ENCODE measurements around the gene CCDC171. TPM values are rescaled to one million over a fixed set of nuclear protein-coding genes. Genes with fewer than 3 reads are reported as not detected.

Gene CCDC171
- total RNA-seq, 4 donors from 2014 or later = 1.3 to 1.7 (median 1.4) TPM

DNA sequence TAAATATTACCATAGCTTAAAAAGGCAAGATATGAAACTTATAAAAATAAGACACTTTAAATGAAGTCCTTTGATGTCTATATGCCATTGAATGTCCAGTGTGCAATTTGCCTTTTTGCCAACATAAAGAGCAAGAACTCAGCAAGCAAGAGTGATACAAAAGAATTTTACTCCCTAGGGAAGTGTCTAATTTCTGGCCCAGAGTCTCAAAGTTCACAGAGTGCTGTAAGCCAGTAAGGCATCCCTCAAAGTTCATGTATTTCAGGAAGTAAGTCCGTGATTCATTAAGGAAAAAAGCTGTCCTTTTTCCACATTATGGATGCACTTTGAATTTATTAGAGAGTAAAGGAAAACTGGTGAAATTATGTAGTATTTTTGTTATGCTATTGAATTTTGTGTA, 185.2 kb downstream of the CCDC171 start:
- Histone ChIP-seq H3K36me3 (no peaks in the 10 kb centered on the region), H3K4me3 (no peak overlapping the region), H3K4me1 (peaks cover 0 to 10% (median 7%) of the 10 kb centered on the region in 4 donors), H3K27me3 (no peaks in the 10 kb centered on the region), H3K27ac (replicated peaks in 1 of 4) (no peak overlapping the region), H3K9me3 (no peaks in the 10 kb centered on the region)
- TF ChIP-seq POLR2AphosphoS5 (IDR thresholded peaks at IDR 0.05) (no peak), POLR2A (IDR thresholded peaks at IDR 0.05; ENCODE audit: low read depth) (no peak), EP300 (IDR thresholded peaks at IDR 0.05) (no peak)
- TF ChIP-seq, protein P1, sequence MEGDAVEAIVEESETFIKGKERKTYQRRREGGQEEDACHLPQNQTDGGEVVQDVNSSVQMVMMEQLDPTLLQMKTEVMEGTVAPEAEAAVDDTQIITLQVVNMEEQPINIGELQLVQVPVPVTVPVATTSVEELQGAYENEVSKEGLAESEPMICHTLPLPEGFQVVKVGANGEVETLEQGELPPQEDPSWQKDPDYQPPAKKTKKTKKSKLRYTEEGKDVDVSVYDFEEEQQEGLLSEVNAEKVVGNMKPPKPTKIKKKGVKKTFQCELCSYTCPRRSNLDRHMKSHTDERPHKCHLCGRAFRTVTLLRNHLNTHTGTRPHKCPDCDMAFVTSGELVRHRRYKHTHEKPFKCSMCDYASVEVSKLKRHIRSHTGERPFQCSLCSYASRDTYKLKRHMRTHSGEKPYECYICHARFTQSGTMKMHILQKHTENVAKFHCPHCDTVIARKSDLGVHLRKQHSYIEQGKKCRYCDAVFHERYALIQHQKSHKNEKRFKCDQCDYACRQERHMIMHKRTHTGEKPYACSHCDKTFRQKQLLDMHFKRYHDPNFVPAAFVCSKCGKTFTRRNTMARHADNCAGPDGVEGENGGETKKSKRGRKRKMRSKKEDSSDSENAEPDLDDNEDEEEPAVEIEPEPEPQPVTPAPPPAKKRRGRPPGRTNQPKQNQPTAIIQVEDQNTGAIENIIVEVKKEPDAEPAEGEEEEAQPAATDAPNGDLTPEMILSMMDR (IDR thresholded peaks at IDR 0.05) = no peak
- WGBS = 55% methylated on average over 1 of the region's 1 CpG
- intact Hi-C loops (cut with DNase I) = no loop called here
- DNase-seq (ENCODE audit: extremely low spot score) = no peak

DNA sequence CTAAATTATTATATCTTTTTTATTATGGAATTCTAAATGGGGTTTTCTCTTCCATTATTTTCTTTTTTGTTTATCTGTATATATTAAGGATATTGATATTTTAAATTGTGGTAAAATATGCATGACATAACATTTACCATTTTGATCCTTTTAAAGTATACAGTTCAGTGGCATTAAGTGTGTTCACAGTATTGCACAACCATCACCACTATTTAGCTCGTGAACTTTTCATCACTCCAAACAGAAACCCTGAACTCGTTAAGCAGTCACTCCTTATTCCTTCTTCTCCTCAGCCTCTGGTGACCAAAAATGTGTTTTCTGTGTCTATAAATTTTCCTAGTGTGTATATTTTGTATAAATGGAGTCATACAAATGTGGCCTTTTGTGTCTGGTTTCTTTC, 188.2 kb downstream of the CCDC171 start:
- 39% methylated on average over 2 of the region's 2 CpGs for WGBS
- H3K4me1 ChIP-seq = no peaks in the 10 kb centered on the region
- no peaks in the 10 kb centered on the region for H3K36me3 ChIP-seq
- H3K4me3 ChIP-seq = no peak overlapping the region
- no peak overlapping the region for H3K27ac ChIP-seq (replicated peaks in 1 of 4)
- DNase-seq (ENCODE audit: extremely low spot score) = no peak
- no peaks in the 10 kb centered on the region for H3K27me3 ChIP-seq
- no peaks in the 10 kb centered on the region for H3K9me3 ChIP-seq
- intact Hi-C loops (cut with DNase I) = no loop called here
- TF ChIP-seq, protein P1 (IDR thresholded peaks at IDR 0.05) = no peak
- TF ChIP-seq EP300 (IDR thresholded peaks at IDR 0.05) = no peak
- TF ChIP-seq POLR2AphosphoS5 (IDR thresholded peaks at IDR 0.05) = no peak
- TF ChIP-seq POLR2A (IDR thresholded peaks at IDR 0.05; ENCODE audit: low read depth) = no peak

DNA sequence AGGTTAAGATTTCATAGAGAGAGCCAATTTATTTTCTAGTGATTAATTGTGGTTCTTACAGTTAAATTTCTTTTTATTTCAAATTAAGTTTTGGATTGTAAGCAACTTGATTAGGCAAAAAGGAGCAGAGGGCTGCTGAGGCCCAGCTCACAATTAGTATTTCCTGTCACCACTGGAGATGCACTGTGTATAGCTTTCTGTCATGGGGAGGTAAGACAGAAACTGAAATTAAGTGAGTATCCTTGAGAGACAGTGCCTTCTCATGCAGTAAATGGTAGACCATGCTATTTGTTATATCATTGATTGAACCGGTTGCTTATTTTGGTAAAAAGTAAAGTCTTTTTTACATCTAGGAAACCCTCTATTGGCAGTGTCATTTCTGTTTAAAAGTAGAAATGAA, 190.7 kb downstream of the CCDC171 start:
- H3K36me3 ChIP-seq = peaks cover 0 to 7% (median 0%) of the 10 kb centered on the region in 4 donors
- H3K9me3 ChIP-seq = no peaks in the 10 kb centered on the region
- 78% methylated on average over 1 of the region's 1 CpG for WGBS
- H3K27ac ChIP-seq (replicated peaks in 1 of 4) = no peak overlapping the region
- no peak for TF ChIP-seq EP300 (IDR thresholded peaks at IDR 0.05)
- no peak for TF ChIP-seq POLR2AphosphoS5 (IDR thresholded peaks at IDR 0.05)
- TF ChIP-seq, protein P1 (IDR thresholded peaks at IDR 0.05) = no peak
- TF ChIP-seq POLR2A (IDR thresholded peaks at IDR 0.05; ENCODE audit: low read depth) = no peak
- intact Hi-C loops (cut with DNase I) = no loop called here
- H3K4me1 ChIP-seq = no peaks in the 10 kb centered on the region
- no peak for DNase-seq (ENCODE audit: extremely low spot score)
- no peak overlapping the region for H3K4me3 ChIP-seq
- no peaks in the 10 kb centered on the region for H3K27me3 ChIP-seq

DNA sequence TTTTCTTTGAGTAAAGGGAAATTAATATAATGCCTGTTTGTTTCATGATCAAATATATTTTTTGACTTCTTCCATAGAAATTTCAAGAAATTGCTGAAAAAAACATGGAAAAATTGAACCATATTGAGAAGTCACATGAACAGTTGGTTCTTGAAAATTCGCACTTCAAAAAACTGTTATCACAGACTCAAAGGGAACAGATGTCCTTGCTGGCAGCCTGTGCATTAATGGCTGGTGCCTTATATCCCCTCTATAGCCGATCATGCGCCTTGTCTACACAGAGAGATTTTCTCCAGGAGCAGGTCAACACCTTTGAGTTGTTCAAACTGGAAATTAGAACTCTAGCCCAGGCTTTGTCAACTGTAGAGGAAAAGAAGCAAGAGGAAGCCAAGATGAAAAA, 191.4 kb downstream of the CCDC171 start:
- Histone ChIP-seq H3K4me3 (no peak overlapping the region), H3K27me3 (no peaks in the 10 kb centered on the region), H3K36me3 (peaks cover 0 to 7% (median 0%) of the 10 kb centered on the region in 4 donors), H3K9me3 (no peaks in the 10 kb centered on the region), H3K27ac (replicated peaks in 1 of 4) (no peak overlapping the region), H3K4me1 (no peaks in the 10 kb centered on the region)
- WGBS = 93% methylated on average over 3 of the region's 3 CpGs
- DNase-seq (ENCODE audit: extremely low spot score) = no peak
- intact Hi-C loops (cut with DNase I) = no loop called here
- TF ChIP-seq, protein P1 (IDR thresholded peaks at IDR 0.05) = no peak
- TF ChIP-seq EP300 (IDR thresholded peaks at IDR 0.05) = no peak
- no peak for TF ChIP-seq POLR2A (IDR thresholded peaks at IDR 0.05; ENCODE audit: low read depth)
- TF ChIP-seq POLR2AphosphoS5 (IDR thresholded peaks at IDR 0.05) = no peak

DNA sequence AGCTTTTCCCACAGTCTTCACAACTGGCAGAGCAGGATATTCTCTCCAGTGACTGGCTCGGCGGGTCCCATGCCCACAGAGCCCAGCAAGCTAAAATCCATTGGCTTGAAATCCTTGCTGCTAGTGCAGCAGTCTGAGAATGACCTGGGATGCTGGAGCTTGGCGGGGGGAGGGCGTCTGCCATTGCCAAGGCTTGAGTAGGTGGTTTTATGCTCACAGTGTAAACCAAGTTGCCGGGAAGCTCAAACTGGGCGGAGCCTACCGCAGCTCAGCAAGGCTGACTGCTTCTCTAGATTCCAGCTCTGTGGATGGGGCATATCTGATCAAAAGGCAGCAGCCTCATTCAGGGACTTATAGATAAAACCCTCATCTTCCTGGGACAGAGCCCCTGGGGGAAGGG, 194.1 kb downstream of the CCDC171 start:
- no peak for DNase-seq (ENCODE audit: extremely low spot score)
- no peak for TF ChIP-seq EP300 (IDR thresholded peaks at IDR 0.05)
- no peak for TF ChIP-seq POLR2AphosphoS5 (IDR thresholded peaks at IDR 0.05)
- Histone ChIP-seq H3K9me3 (no peaks in the 10 kb centered on the region), H3K36me3 (peaks cover 0 to 7% (median 0%) of the 10 kb centered on the region in 4 donors), H3K4me1 (no peaks in the 10 kb centered on the region), H3K27me3 (no peaks in the 10 kb centered on the region), H3K27ac (replicated peaks in 1 of 4) (no peak overlapping the region), H3K4me3 (no peak overlapping the region)
- WGBS = 81% methylated on average over 6 of the region's 7 CpGs
- intact Hi-C loops (cut with DNase I) = no loop called here

Measured in esophagus muscularis mucosa (tissue), 4 donors.